HEK293T (cell line): Measurements from ENCODE around the gene LAMB1.

ENCODE experiments used
- BHLHE40 ChIP-seq: fragments of 450-650 bp; IDR thresholded peaks from 2 replicates; pipeline ENCODE4 v1.6.1; 2016; ENCODE audit warnings: mild to moderate bottlenecking, moderate library complexity, borderline replicate concordance
- CTBP1 ChIP-seq: fragments of 450-650 bp; IDR thresholded peaks from 2 replicates; pipeline ENCODE4 v1.6.1; 2016; ENCODE audit warnings: borderline replicate concordance
- FOXA1 ChIP-seq: fragments of 450-650 bp; IDR thresholded peaks from 2 replicates; pipeline ENCODE4 v1.6.1; 2016; ENCODE audit warnings: mild to moderate bottlenecking
- FOXK2 ChIP-seq: fragments of 450-650 bp; IDR thresholded peaks from 2 replicates; pipeline ENCODE4 v1.6.1; 2016; ENCODE audit warnings: mild to moderate bottlenecking
- FOXM1 ChIP-seq: fragments of 450-650 bp; IDR thresholded peaks from 2 replicates; pipeline ENCODE4 v1.6.1; 2017; ENCODE audit warnings: mild to moderate bottlenecking, borderline replicate concordance
- HDGF ChIP-seq: fragments of 450-650 bp; IDR thresholded peaks from 2 replicates; pipeline ENCODE4 v1.6.1; 2017; ENCODE audit warnings: antibody characterized with exemption, borderline replicate concordance
- L3MBTL2 ChIP-seq: fragments of 450-650 bp; conservative IDR thresholded peaks from 2 replicates; pipeline ENCODE4 v1.6.1; 2016; ENCODE audit warnings: mild to moderate bottlenecking
- LEF1 ChIP-seq: fragments of 450-650 bp; IDR thresholded peaks from 2 replicates; pipeline ENCODE4 v1.6.1; 2017; ENCODE audit warnings: mild to moderate bottlenecking, borderline replicate concordance
- PKNOX1 ChIP-seq: fragments of 450-650 bp; IDR thresholded peaks from 2 replicates; pipeline ENCODE4 v1.6.1; 2016
- SP1 ChIP-seq: fragments of 450-650 bp; IDR thresholded peaks from 2 replicates; pipeline ENCODE4 v1.6.1; 2017
- SUZ12 ChIP-seq: fragments of 450-650 bp; IDR thresholded peaks from 2 replicates; pipeline ENCODE4 v1.6.1; 2016; ENCODE audit warnings: mild to moderate bottlenecking
- TARDBP ChIP-seq: fragments of 450-650 bp; IDR thresholded peaks from 2 replicates; pipeline ENCODE4 v1.6.1; 2016
- ZNF384 ChIP-seq: fragments of 450-650 bp; IDR thresholded peaks from 2 replicates; pipeline ENCODE4 v1.6.1; 2016

DNA sequence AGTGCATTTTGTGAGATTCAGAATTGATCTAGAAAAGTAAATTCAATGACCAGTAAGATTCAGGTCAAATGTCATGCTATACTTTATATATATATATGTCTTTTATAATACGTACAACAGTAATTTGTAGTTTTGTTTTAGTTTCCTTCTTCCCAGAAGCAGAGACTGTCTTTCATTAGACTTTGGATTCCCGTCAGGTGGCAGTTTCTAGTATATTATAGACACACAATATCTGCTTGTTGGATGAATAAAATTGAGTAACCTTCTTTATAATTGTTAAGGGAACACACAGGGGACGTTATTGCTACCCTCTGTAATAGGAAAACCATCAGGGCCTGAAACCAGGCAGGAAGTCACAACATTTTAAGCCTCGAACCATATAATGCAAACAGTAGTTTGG lies 5.3 kb upstream of the LAMB1 start:
- no peak for TF ChIP-seq FOXA1
- TF ChIP-seq SP1: no peak
- TF ChIP-seq TARDBP: no peak
- no peak for TF ChIP-seq BHLHE40
- no peak for TF ChIP-seq FOXK2
- no peak for TF ChIP-seq SUZ12
- no peak for TF ChIP-seq ZNF384
- TF ChIP-seq PKNOX1: no peak
- TF ChIP-seq CTBP1: no peak
- TF ChIP-seq HDGF: no peak
- TF ChIP-seq FOXM1: no peak
- TF ChIP-seq L3MBTL2: no peak
- TF ChIP-seq LEF1: no peak
